BJ (cell line): ENCODE data around the gene STYXL1. TPM values are rescaled to one million over a fixed set of nuclear protein-coding genes. Genes with fewer than 3 reads are reported as not detected.
"Not testable (repeated sequence)": the region's sequence is repeated elsewhere in the genome, so short reads cannot be mapped to it uniquely, and the experiment has no call there.

ENCODE experiments used
- CTCF ChIA-PET: fragments of 350-600 bp; formaldehyde crosslinking; extraction: SDS; loops from one replicate; lab custom pipeline; 2021; ENCODE audit warnings: antibody characterized with exemption, inconsistent platforms; lab: Yijun Ruan, JAX
- POLR2A ChIA-PET: fragments of 300-600 bp; sonication (Branson Sonifier 250); formaldehyde crosslinking; extraction: SDS; loops from one replicate; lab custom pipeline; 2021; ENCODE audit warnings: antibody characterized with exemption; lab: Charles Lee
- DNase-seq: peaks from one replicate; pipeline ENCODE4 v3.0.0-alpha.2; 2011; ENCODE audit warnings: low read depth
- H3K27me3 ChIP-seq: 2 replicates; pipeline ENCODE4 v1.6.0; 2011; ENCODE audit warnings: low read length; ENCODE audit not compliant: control insufficient read depth, insufficient read depth
- H3K36me3 ChIP-seq: 2 replicates; pipeline ENCODE4 v1.5.1; 2011; ENCODE audit warnings: low read length; ENCODE audit not compliant: control insufficient read depth, insufficient read depth
- H3K4me3 ChIP-seq: 2 replicates; pipeline ENCODE4 v1.5.1; 2011; ENCODE audit warnings: low read depth, mild to moderate bottlenecking, control low read depth, low read length
- polyA plus RNA-seq: library from polyadenylated mRNA; depleted of rRNA; stranded (reverse); fragments of >200 nt; gene quantifications from 2 replicates; pipeline ENCODE4 v1.2.3, GENCODE V29; 2011
- TF ChIP-seq, protein P1 (sequence below): IDR thresholded peaks from 2 replicates; pipeline ENCODE4 v1.5.1; 2011; ENCODE audit warnings: low read depth, mild to moderate bottlenecking, control low read depth, inconsistent platforms, low read length, moderate library complexity; ENCODE audit not compliant: insufficient read depth

Gene STYXL1
- polyA plus RNA-seq, 1 experiment: 64.7 TPM

DNA sequence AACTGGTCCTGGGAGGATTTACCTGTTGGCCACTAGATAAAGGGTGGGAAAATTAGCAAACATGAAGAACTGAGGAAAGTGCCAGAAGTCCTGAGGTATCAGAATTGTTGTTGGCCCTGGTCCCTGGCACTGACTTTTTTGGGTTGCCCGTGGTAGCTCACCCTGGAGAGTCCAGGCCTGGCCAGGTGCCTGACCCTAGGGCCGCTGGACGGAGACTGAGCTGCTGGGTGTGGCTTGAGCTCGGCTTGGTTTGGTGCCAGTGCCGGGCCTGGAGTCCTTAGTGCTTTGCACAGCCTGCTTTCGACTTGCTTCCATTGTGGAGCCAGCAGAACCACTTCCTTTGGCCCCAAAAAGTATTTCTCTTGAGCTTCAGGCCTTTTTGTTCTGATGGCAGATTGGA is 13.0 kb upstream of the STYXL1 start:
- no peak overlapping the region for H3K4me3 ChIP-seq
- no peak for DNase-seq
- TF ChIP-seq, protein P1, sequence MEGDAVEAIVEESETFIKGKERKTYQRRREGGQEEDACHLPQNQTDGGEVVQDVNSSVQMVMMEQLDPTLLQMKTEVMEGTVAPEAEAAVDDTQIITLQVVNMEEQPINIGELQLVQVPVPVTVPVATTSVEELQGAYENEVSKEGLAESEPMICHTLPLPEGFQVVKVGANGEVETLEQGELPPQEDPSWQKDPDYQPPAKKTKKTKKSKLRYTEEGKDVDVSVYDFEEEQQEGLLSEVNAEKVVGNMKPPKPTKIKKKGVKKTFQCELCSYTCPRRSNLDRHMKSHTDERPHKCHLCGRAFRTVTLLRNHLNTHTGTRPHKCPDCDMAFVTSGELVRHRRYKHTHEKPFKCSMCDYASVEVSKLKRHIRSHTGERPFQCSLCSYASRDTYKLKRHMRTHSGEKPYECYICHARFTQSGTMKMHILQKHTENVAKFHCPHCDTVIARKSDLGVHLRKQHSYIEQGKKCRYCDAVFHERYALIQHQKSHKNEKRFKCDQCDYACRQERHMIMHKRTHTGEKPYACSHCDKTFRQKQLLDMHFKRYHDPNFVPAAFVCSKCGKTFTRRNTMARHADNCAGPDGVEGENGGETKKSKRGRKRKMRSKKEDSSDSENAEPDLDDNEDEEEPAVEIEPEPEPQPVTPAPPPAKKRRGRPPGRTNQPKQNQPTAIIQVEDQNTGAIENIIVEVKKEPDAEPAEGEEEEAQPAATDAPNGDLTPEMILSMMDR: no peak
- POLR2A ChIA-PET: no interaction called here
- CTCF ChIA-PET: no interaction called here
- H3K27me3 ChIP-seq: no peaks in the 10 kb centered on the region
- peaks cover 68% of the 10 kb centered on the region for H3K36me3 ChIP-seq

- H3K27me3 ChIP-seq, DNase-seq, CTCF ChIA-PET, H3K4me3 ChIP-seq, POLR2A ChIA-PET: not testable (repeated sequence)
- H3K36me3 ChIP-seq: peaks cover 51% of the 10 kb centered on the region
Measured at GRCh38 chr7:76058745-76059144, 10.9 kb upstream of the STYXL1 start.

DNA sequence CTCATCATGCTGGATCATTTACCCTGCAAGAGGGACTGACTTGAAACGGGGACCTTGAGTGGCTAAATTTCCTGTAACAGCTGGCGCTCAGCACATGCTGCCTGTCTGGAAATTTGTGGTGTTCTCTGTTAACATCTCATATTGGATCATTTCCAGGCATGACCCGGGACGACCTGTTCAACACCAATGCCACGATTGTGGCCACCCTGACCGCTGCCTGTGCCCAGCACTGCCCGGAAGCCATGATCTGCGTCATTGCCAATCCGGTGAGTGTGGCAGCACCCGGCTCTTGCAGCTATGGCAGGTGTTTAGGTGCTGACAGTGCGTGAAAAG is 10.0 kb upstream of the STYXL1 start:
- CTCF ChIA-PET: no interaction called here
- Histone ChIP-seq H3K27me3 (no peaks in the 10 kb centered on the region), H3K4me3 (no peak overlapping the region), H3K36me3 (peaks cover 44% of the 10 kb centered on the region)
- DNase-seq: no peak
- TF ChIP-seq, protein P1: no peak
- POLR2A ChIA-PET: no interaction called here

- peaks cover 41% of the 10 kb centered on the region for H3K36me3 ChIP-seq
- CTCF ChIA-PET: interaction anchor here (0.8 kb wide), 1 partner anchor 257 kb away, joined by 3 read pairs; no protein-coding TSS in a partner anchor
- H3K27me3 ChIP-seq: no peaks in the 10 kb centered on the region
- POLR2A ChIA-PET: no interaction called here
- H3K4me3 ChIP-seq: no peak overlapping the region
- DNase-seq: no peak
- TF ChIP-seq, protein P1: no peak
Measured at GRCh38 chr7:76057103-76057812, 9.5 kb upstream of the STYXL1 start.

- TF ChIP-seq, protein P1: no peak
- Histone ChIP-seq H3K36me3 (peaks cover 39% of the 10 kb centered on the region), H3K27me3 (no peaks in the 10 kb centered on the region), H3K4me3 (no peak overlapping the region)
- POLR2A ChIA-PET: no interaction called here
- no peak for DNase-seq
- CTCF ChIA-PET: no interaction called here
Measured at GRCh38 chr7:76056241-76056640, 8.4 kb upstream of the STYXL1 start.
